A549 (cell line): ENCODE measurements around the gene HDLBP. TPM values are rescaled to one million over a fixed set of nuclear protein-coding genes. Genes with fewer than 3 reads are reported as not detected.
A peak's percentile ranks its signal among the peaks of the same experiment; 100 is the strongest.

Experiments used
- ATAC-seq, 2 experiments: fragments of 200-7000 bp in 1 of 2; fragments of >200 bp in 1 of 2; cut with Nextera tagmentation in 1 of 2; cut with Tn5 transposase in 1 of 2; 3 replicates each; pipeline versions ENCODE4 v1.8.0 to v1.9.1; 2018 to 2020; ENCODE audit warnings: mild to moderate bottlenecking in 1 of 2, moderate library complexity in 1 of 2
- CTCF ChIA-PET: fragments of 300-600 bp; sonication (Branson Sonifier 250); formaldehyde crosslinking; extraction: SDS; loops from one replicate; lab custom pipeline; 2021; ENCODE audit warnings: antibody characterized with exemption, inconsistent platforms; lab: Yijun Ruan, JAX
- POLR2A ChIA-PET: fragments of 350-600 bp; formaldehyde crosslinking; extraction: SDS; loops from one replicate; lab custom pipeline; 2021; ENCODE audit warnings: antibody characterized with exemption, inconsistent platforms; lab: Yijun Ruan, JAX
- DNase-seq, 2 experiments: peaks; one replicate each; pipeline versions ENCODE4 v3.0.0 to v3.0.0-alpha.2; 2011 to 2016; ENCODE audit warnings: low read depth in 1 of 2, low spot score in 1 of 2
- FAIRE-seq: peaks from 2 replicates; lab custom pipeline; 2011; peaks lifted over from hg19 to GRCh38; lab: Jason Lieb, UNC
- H3K27ac ChIP-seq, 2 experiments: fragments of >200 bp; sonication (Bioruptor Twin); formaldehyde crosslinking; 3 replicates each; pipeline ENCODE4 v1.5.1; 2016 to 2017
- H3K4me1 ChIP-seq: fragments of >200 bp; sonication (Bioruptor Twin); formaldehyde crosslinking; 3 replicates; pipeline ENCODE4 v1.6.1; 2016
- H3K4me2 ChIP-seq: fragments of >200 bp; sonication (Bioruptor Twin); formaldehyde crosslinking; 3 replicates; pipeline ENCODE4 v1.6.1; 2016
- H3K4me3 ChIP-seq: fragments of >200 bp; sonication (Bioruptor Twin); formaldehyde crosslinking; 3 replicates; pipeline ENCODE4 v1.5.1; 2016
- H3K9me3 ChIP-seq: fragments of >200 bp; sonication (Bioruptor Twin); formaldehyde crosslinking; 3 replicates; pipeline ENCODE4 v1.6.1; 2016
- ATOH8 ChIP-seq: fragments of 250-450 bp; sonication (Bioruptor Pico); IDR thresholded peaks from 2 replicates; pipeline ENCODE4 v1.5.0; 2020; ENCODE audit warnings: low read depth, mild to moderate bottlenecking, moderate library complexity
- CBX2 ChIP-seq: fragments of 200-600 bp; sonication (generic); IDR thresholded peaks from 2 replicates; pipeline ENCODE4 v1.6.1; 2016; ENCODE audit warnings: low read depth, mild to moderate bottlenecking, borderline replicate concordance
- EHF ChIP-seq: fragments of 250-450 bp; sonication (Bioruptor Pico); IDR thresholded peaks from 2 replicates; pipeline ENCODE4 v1.5.0; 2020; ENCODE audit warnings: mild to moderate bottlenecking
- EHMT2 ChIP-seq: fragments of 200-600 bp; sonication (generic); IDR thresholded peaks from 2 replicates; pipeline ENCODE4 v1.6.1; 2016; ENCODE audit warnings: antibody characterized with exemption, low read depth, mild to moderate bottlenecking, moderate library complexity
- FOSB ChIP-seq: fragments of 250-450 bp; sonication (Bioruptor Pico); IDR thresholded peaks from 2 replicates; pipeline ENCODE4 v1.5.0; 2020; ENCODE audit warnings: mild to moderate bottlenecking, moderate library complexity
- FOSL2 ChIP-seq, 2 experiments: fragments of 450-650 bp in 1 of 2; fragments of >200 bp in 1 of 2; sonication (Bioruptor Twin) in 1 of 2; formaldehyde crosslinking; IDR thresholded peaks; 2 replicates each; pipeline versions ENCODE4 v1.5.0 to v1.6.1; 2016 to 2020; ENCODE audit warnings: mild to moderate bottlenecking in 1 of 2, moderate library complexity in 1 of 2
- HDAC2 ChIP-seq: fragments of 200-600 bp; sonication (generic); IDR thresholded peaks from 2 replicates; pipeline ENCODE4 v1.6.1; 2016
- HEYL ChIP-seq: fragments of 250-450 bp; sonication (Bioruptor Pico); IDR thresholded peaks from 2 replicates; pipeline ENCODE4 v1.8.0; 2021; ENCODE audit warnings: mild to moderate bottlenecking, moderate library complexity
- HOXB13 ChIP-seq: fragments of 250-450 bp; sonication (Bioruptor Pico); IDR thresholded peaks from 2 replicates; pipeline ENCODE4 v1.5.0; 2020; ENCODE audit warnings: low read depth, mild to moderate bottlenecking, moderate library complexity
- HOXB5 ChIP-seq: fragments of 250-450 bp; sonication (Bioruptor Pico); IDR thresholded peaks from 2 replicates; pipeline ENCODE4 v1.5.0; 2020; ENCODE audit warnings: mild to moderate bottlenecking, moderate library complexity
- JUN ChIP-seq, 2 experiments: fragments of >200 bp; sonication (Bioruptor Twin); formaldehyde crosslinking; IDR thresholded peaks; 2 replicates in 1 of 2; 3 replicates in 1 of 2; pipeline ENCODE4 v1.6.1; 2016 to 2017
- JUNB ChIP-seq: fragments of >200 bp; sonication (Bioruptor Twin); formaldehyde crosslinking; IDR thresholded peaks from 2 replicates; pipeline ENCODE4 v1.6.1; 2016
- KDM5A ChIP-seq: fragments of 200-600 bp; sonication (generic); IDR thresholded peaks from 2 replicates; pipeline ENCODE4 v1.6.1; 2016; ENCODE audit warnings: antibody characterized with exemption, mild to moderate bottlenecking
- MAFK ChIP-seq: fragments of 450-650 bp; IDR thresholded peaks from 2 replicates; pipeline ENCODE4 v1.6.1; 2014; ENCODE audit not compliant: partially characterized antibody
- MAZ ChIP-seq: fragments of 150-350 bp; IDR thresholded peaks from 2 replicates; pipeline ENCODE4 v1.6.1; 2014; ENCODE audit warnings: antibody characterized with exemption, low read depth, low read length, borderline replicate concordance
- NFE2L2 ChIP-seq: fragments of 150-350 bp; conservative IDR thresholded peaks from 2 replicates; pipeline ENCODE4 v1.6.1; 2014; ENCODE audit warnings: low read length
- NPAS2 ChIP-seq: fragments of 250-450 bp; sonication (Bioruptor Pico); IDR thresholded peaks from 2 replicates; pipeline ENCODE4 v1.8.0; 2022; ENCODE audit warnings: mild to moderate bottlenecking, moderate library complexity, borderline replicate concordance
- NR3C1 ChIP-seq: fragments of >200 bp; sonication (Bioruptor Twin); formaldehyde crosslinking; IDR thresholded peaks from 3 replicates; pipeline ENCODE4 v1.6.1; 2017
- PBX3 ChIP-seq: IDR thresholded peaks from 2 replicates; pipeline ENCODE4 v1.6.1; 2012
- POLR2A ChIP-seq: IDR thresholded peaks from 2 replicates; pipeline ENCODE4 v1.6.1; 2012; ENCODE audit warnings: mild to moderate bottlenecking, low read length
- RFX5 ChIP-seq: fragments of 450-650 bp; IDR thresholded peaks from 2 replicates; pipeline ENCODE4 v1.7.1; 2014; ENCODE audit warnings: antibody characterized with exemption, mild to moderate bottlenecking, moderate library complexity
- RNF2 ChIP-seq: fragments of 200-600 bp; sonication (generic); IDR thresholded peaks from 2 replicates; pipeline ENCODE4 v1.6.1; 2016; ENCODE audit warnings: low read depth, mild to moderate bottlenecking, antibody characterized with exemption, moderate library complexity, borderline replicate concordance
- SREBF2 ChIP-seq: fragments of 450-650 bp; IDR thresholded peaks from 2 replicates; pipeline ENCODE4 v1.6.1; 2014; ENCODE audit warnings: mild to moderate bottlenecking, moderate library complexity
- TFCP2L1 ChIP-seq: fragments of 250-450 bp; sonication (Bioruptor Pico); IDR thresholded peaks from 2 replicates; pipeline ENCODE4 v1.5.0; 2021; ENCODE audit warnings: mild to moderate bottlenecking
- USF2 ChIP-seq: fragments of 450-650 bp; IDR thresholded peaks from 2 replicates; pipeline ENCODE4 v1.6.1; 2014; ENCODE audit warnings: antibody characterized with exemption
- ZFP36 ChIP-seq: fragments of 450-650 bp; IDR thresholded peaks from 2 replicates; pipeline ENCODE4 v1.6.1; 2014; ENCODE audit warnings: borderline replicate concordance; ENCODE audit not compliant: partially characterized antibody
- ZNF302 ChIP-seq: fragments of 250-450 bp; sonication (Bioruptor Pico); IDR thresholded peaks from 2 replicates; pipeline ENCODE4 v1.9.0; 2021; ENCODE audit warnings: inconsistent platforms, mild to moderate bottlenecking, moderate library complexity
- ZSCAN20 ChIP-seq: fragments of 250-450 bp; sonication (Bioruptor Pico); IDR thresholded peaks from 2 replicates; pipeline ENCODE4 v1.8.0; 2022; ENCODE audit warnings: mild to moderate bottlenecking, moderate library complexity
- WGBS: methylation state at CpG from one replicate; pipeline ENCODE4 v1.1.6; 2017; ENCODE audit errors: missing lambda C conversion rate; 5-methylcytosine and 5-hydroxymethylcytosine counted together
- polyA plus RNA-seq, 4 experiments: library from polyadenylated mRNA; depleted of rRNA in 3 of 4; stranded (reverse); fragments of >200 nt; fragmentation: RNase III in 1 of 4; extraction: RNeasy Plus Mini Kit Qiagen cat#74134 plus additional on column Dnase treatment in 1 of 4; gene quantifications; 2 replicates in 3 of 4; 3 replicates in 1 of 4; pipeline ENCODE4 v1.2.3, GENCODE V29; 2011 to 2017
- TF ChIP-seq, protein P1 (sequence below): fragments of 150-350 bp; IDR thresholded peaks from 2 replicates; pipeline ENCODE4 v1.6.1; 2014; ENCODE audit warnings: low read depth, mild to moderate bottlenecking, low read length

HDLBP gene
- polyA plus RNA-seq, 2 of the 4 experiments (the other 2 are of a cell fraction), result 248 to 292 TPM

DNA sequence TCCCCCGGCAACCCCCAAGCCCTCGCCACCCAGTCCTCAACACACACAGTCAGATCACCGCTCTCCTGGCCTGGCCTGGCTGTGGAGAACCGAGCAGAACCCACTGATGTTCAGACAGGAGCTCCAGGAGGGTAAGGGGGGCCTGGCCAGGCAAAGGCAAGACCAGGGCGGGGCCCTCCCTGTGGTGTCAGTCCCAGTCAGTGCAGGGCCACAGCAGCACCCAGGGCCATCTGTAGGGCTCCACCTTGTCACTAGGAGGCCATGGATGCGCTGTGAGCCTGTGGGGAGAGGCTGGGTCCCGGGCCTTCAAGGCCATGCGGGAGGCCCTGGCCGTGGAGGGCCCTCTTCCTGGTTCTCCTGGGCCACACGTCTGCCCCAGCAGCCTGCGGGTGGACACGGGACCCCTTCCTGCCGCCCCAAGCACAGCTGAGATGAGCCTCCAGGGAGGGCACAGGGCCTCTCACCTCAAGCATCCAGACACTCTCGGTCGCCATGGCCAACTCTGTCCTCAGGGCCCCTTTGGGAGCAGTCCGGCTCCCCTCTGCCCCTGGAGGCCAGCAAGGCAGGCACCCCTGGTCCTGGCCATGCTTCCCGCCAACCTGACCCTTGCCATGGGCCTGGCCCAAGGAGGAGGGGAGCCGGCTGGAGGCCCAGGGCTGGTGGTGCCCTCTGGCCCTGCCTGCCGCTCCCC is 125.0 kb downstream of the HDLBP start:
- 87% methylated on average over 14 of the region's 19 CpGs for WGBS
- no peak overlapping the region for H3K4me2 ChIP-seq
- FAIRE-seq (no peak), DNase-seq (peak in 1 of 2 experiments; percentile 26), ATAC-seq (peak; percentile 55 to 66; a peak in 4 of 6 replicates)
- H3K9me3 ChIP-seq, result no peaks in the 10 kb centered on the region
- H3K27ac ChIP-seq, result no peak overlapping the region
- ChIA-PET CTCF (no interaction called here), POLR2A (no interaction called here)
- TF ChIP-seq JUN (IDR thresholded peaks at IDR 0.05) (no peak), SREBF2 (no peak), PBX3 (no peak), HOXB13 (no peak), EHMT2 (no peak), HEYL (CRISPR knock-in tag) (no peak), FOSB (CRISPR knock-in tag) (no peak), NPAS2 (CRISPR knock-in tag) (no peak), HOXB5 (CRISPR knock-in tag) (no peak), USF2 (no peak), HDAC2 (no peak), MAZ (no peak), MAFK (no peak), ZSCAN20 (CRISPR knock-in tag) (no peak), KDM5A (no peak), CBX2 (no peak)
- no peak overlapping the region for H3K4me3 ChIP-seq
- peaks cover 6% of the 10 kb centered on the region; the same call in 1 of the 3 replicates for H3K4me1 ChIP-seq

DNA sequence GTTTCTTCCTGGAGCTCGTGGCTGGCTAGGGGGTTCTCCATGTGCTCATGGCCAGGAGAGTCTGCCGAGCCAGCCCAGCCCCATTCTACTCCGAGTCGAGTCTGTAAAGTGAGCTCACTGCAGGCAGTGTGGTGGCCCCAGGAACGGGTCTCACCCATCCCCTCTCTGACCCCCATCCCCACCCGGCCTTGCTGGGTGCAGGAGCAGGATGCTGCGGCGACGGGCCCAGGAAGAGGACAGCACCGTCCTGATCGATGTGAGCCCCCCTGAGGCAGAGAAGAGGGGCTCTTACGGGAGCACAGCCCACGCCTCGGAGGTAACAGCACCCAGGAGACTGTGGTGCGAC is 125.6 kb downstream of the HDLBP start:
- no peak overlapping the region for H3K27ac ChIP-seq
- peak in 1 of 2 experiments; percentile 24; a peak in 3 of 6 replicates for ATAC-seq
- TF ChIP-seq JUNB (no peak), EHF (CRISPR knock-in tag) (no peak), FOSL2 (IDR thresholded peaks at IDR 0.05) (no peak), FOSL2 (CRISPR knock-in tag; IDR thresholded peaks at IDR 0.05) (no peak), POLR2A (no peak), ZNF302 (CRISPR knock-in tag) (no peak), ZFP36 (no peak), NR3C1 (no peak), RFX5 (no peak), JUN (IDR thresholded peaks at IDR 0.05) (no peak), KDM5A (no peak), NFE2L2 (no peak), RNF2 (no peak), TFCP2L1 (CRISPR knock-in tag) (no peak), MAFK (no peak), ATOH8 (no peak)
- TF ChIP-seq, protein P1, sequence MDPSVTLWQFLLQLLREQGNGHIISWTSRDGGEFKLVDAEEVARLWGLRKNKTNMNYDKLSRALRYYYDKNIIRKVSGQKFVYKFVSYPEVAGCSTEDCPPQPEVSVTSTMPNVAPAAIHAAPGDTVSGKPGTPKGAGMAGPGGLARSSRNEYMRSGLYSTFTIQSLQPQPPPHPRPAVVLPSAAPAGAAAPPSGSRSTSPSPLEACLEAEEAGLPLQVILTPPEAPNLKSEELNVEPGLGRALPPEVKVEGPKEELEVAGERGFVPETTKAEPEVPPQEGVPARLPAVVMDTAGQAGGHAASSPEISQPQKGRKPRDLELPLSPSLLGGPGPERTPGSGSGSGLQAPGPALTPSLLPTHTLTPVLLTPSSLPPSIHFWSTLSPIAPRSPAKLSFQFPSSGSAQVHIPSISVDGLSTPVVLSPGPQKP, result no peak
- TF ChIP-seq, all 56 proteins: peak for 0
- no peak overlapping the region for H3K4me2 ChIP-seq
- ChIA-PET POLR2A (no interaction called here), CTCF (no interaction called here)
- H3K4me1 ChIP-seq, result peaks cover 6% of the 10 kb centered on the region; the same call in 1 of the 3 replicates
- no peak for FAIRE-seq
- 90% methylated on average over 2 of the region's 15 CpGs for WGBS
- H3K9me3 ChIP-seq, result no peaks in the 10 kb centered on the region
- DNase-seq, result no peak
- H3K4me3 ChIP-seq, result no peak overlapping the region
